Measurements from ENCODE around the gene OGFR. TPM values are rescaled to one million over a fixed set of nuclear protein-coding genes. Genes with fewer than 3 reads are reported as not detected.

The OGFR gene
- total RNA-seq, 1 donor from 2014 or later: 50.8 TPM

DNA sequence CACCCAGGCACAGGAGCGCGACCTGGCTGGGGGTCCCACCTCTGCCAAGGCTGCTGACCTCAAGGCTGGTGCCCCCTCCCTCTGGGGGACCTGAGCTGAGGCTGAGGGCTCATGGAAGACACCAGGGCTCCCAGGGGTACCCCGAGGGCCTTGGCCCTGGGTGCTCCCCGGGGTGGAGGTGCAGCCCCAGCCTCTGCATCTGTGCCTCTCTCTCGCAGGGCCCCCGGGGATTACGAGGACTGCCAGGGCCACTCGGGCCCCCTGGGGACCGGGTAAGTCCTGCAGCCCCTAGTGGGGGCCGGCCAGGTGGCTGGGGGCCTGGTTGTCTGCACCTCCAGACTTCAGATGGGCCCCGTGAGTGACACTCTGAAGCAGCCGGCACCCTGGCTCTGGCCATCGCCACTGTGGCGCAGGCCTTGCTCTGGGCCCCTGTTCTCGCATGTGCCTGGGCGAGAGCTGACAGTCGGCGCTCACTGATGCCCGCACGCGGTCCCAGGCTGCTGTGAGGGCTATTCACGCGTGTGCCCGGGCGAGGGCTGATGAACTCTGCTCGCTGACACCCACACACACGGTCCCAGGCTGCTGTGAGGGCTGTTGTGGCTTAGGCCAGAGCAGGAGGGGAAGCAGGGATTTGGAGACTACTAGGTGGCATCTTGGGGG is 21.5 kb downstream of the OGFR start:
- DNase-seq (ENCODE audit: low spot score): no peak

DNA sequence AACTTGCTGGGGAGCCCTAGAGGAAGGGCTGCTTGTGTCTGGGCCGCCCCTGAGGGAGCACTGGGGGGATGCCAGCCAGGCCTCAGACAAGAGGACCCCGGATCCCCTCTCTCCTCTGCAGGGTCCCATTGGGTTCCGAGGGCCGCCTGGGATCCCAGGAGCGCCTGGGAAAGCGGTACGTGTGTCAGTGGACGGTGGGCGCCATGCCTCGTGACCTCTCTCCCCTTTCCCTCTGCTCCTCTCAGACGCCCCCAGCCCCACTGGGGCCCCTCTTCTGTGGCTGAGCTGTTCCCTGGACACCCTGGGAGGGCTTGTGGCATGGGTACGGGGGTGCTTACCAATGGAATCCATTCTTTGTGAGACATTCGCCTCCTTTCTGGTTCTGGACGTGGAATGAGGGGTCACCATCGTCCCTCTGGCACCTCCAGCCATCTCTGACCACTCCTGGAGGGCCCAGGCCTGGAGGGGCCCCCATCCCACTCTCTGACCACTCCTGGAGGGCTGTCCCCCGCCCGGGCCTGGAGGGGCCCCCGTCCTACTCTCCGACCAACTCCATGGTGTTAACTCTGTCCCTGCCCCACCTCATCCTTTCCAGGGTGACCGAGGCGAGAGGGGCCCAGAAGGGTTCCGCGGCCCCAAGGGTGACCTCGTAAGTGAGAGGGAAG is 22.1 kb downstream of the OGFR start:
- no peak for DNase-seq (ENCODE audit: low spot score)

DNA sequence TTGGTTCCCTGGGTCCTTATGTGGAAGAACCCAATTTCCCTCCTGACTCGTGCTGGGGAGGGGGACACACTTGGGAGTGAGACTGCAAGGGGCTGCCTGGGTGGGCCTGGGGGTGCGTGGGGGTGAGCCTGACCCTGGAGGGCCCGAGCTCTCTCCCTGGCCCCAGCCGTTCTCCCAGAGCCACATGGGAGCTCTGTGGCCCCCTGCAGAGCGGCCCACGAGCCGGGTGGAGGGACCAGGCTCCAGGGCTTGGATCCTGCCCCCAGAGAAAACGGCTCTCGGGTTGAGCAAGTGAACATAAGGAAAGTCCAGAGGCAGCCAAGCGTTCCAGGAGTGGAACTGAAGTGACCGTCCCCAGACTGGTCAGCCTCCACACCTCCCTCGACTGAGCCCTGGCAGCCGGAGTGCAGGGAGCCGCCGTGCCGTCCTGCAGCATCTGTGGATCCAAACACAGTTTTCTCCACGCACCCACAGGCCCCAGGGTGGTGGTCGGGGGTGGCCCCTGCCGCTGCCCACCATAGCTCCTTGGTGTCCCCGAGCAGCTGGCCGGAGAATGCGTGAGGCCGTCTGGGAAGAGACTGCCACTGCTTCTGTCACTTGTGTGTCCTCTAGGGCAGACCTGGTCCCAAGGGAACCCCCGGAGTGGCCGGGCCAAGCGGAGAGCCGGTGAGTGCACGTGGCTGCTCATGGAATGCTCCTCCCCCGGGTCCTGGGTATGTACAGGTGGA is 22.8 kb downstream of the OGFR start:
- DNase-seq (ENCODE audit: low spot score): no peak

DNA sequence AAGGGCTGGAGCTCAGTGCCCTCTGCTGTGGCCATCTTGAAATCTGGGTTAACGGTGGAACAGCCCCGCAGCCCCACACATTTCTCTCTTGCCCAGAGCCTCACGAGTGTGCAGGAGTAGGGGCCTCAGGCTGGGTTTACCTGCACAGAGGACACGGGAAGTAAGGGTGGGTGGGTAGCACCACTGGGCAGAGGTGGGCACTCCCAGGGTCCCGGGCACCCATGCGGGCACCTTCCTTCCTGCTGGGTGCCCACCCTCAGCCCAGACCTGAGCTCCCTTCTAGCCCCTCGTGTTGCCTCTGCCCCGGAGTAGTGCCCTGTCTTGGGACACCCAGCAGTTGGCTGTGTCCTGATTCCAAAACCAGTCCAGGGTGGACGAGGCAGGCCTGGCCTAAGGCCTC is 23.4 kb downstream of the OGFR start:
- DNase-seq (ENCODE audit: low spot score): no peak

DNA sequence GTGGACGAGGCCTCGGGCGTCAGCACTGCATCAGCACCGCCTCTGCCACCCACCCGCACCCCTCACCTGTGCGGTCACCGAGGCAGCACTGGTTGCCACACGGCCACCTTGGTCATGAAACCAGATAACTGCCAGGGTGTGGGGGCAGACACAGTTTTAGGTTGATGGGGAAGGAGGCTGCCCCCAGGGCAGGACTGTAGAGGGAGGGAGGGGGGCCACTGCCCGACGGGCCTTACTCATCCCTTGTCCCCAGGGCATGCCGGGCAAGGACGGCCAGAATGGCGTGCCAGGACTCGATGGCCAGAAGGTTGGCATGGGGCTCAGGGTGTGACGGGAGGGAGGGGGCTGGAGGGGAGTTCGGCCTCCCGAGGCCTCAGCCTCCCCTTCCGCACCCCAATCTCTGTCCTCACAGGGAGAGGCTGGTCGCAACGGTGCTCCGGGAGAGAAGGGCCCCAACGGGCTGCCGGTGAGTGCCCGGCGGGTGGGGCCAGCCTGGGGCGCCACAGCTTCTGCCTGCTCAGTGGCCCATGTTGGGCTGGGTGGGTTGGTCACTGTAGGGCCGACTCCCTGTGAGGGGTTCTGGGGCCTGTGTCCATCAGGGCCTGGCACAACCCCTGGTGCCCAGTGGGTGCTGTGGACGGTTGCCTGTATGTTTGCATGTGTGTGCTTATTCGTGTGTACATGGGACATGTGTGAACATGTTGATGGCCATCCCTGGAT is 24.0 kb downstream of the OGFR start:
- DNase-seq (ENCODE audit: low spot score): no peak

DNA sequence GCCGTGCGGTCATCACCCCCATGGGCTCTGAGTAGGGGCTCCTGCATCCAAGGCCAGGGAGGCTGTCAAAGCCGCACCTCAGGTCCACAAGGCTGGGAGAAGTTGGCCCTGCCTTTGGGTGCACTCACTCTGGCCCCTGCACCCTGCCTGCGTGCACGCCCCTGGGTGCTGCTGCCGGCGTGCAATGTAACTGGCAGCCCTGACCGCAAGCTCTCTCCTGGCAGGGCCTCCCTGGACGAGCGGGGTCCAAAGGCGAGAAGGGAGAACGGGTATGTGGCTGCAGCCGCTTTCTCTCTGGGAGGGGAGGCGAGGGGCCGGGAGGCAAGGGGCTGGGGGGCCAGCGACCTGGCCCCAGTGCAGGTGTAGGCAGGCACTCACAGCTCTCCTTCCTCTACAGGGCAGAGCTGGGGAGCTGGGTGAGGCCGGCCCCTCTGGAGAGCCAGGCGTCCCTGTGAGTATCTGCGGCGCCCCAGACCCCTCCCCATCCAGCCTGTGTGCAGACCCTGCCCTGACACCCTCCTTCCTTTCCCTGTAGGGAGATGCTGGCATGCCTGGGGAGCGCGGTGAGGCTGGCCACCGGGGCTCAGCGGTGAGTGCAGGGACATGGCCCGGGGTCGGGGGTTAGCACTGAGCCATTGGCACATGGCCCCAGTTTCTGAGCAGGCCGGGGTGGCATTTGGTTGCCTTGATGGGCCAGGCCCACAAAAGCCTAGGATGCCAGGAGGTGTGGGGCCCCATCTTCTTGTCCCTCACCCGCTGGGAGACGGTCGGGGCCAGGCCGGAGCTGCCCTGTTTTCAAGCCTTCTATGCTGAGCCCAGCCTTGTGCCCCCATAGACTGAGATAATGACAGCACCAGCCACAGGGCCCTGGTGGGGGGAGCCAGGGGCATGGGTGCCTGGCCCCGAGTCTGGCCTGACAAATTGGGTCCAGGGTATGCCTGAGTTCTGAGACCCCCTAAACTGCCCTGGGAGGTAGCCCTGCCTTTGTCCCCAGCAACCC is 24.9 kb downstream of the OGFR start:
- DNase-seq (ENCODE audit: low spot score): no peak

DNA sequence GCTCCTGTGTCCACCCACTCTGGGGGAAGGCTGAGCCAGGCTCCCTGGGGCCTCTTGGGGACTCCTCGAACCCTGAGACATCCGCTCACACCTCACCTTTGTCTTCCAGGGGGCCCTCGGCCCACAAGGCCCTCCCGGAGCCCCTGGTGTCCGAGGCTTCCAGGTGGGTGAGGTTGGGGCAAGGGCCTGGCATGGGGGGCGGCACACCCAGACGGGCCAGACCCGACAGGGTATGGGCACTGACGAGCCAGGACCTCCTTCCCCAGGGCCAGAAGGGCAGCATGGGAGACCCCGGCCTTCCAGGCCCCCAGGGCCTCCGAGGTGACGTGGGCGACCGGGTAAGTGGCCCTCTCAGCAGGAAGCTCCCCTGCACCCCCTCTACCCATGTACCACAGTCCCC is 25.6 kb downstream of the OGFR start:
- no peak for DNase-seq (ENCODE audit: low spot score)

DNA sequence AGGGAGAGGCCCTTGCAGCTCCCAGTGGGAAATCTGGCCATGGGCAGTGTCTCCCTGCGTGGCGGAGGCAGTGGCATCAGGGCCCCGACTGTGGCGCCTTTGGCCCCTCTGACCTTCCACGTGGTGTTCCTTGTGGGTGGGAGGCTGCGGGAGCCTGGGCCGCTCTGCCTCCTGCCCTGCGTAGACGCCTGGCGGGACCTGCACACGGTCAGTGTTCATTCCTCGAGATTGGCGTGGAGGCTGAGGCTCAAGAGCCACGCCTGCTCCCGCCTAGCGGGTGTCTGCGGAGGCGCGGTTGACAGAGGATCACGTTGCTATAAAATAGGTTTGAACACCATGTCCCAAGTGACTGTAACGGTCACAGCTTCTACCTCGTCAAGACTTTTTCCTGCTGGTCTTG is 26.2 kb downstream of the OGFR start:
- DNase-seq (ENCODE audit: low spot score): no peak

DNA sequence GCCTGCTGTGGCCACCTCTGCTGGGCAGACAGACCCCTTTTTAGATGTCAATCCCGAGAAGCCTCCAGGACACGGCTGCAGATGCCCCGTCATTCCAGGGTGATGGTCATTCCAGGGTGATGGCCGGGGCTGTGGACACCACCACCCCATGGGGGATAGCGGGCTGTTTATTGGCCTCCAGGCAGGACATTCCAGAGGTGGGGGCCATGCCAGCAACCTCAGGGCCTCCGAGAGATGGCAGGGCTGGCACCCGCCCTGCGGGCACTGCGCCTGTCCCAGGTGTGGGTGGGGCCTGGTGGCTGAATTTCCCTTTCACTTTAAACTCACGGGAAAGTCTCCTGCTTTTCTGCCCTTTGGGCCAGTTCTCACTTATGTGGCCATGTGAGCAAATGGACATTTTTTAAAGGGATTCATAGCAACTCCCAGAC is 26.7 kb downstream of the OGFR start:
- no peak for DNase-seq (ENCODE audit: low spot score)

DNA sequence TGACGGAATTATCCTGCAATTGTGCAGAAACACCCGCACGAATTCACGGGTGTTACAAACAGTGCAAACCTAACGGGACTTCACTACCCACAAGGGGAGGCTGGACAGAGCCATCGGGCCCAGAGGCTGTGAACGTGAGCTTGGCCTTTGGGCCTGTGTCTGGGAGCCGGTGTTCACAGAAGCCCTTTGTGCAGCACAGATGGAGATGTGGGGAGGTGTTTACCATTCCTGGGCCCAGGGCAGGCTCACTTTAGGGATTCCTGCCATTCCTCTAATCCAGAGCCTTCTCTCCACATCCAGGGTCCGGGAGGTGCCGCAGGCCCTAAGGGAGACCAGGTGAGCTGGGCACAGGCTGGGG is 27.2 kb downstream of the OGFR start:
- no peak for DNase-seq (ENCODE audit: low spot score)

DNA sequence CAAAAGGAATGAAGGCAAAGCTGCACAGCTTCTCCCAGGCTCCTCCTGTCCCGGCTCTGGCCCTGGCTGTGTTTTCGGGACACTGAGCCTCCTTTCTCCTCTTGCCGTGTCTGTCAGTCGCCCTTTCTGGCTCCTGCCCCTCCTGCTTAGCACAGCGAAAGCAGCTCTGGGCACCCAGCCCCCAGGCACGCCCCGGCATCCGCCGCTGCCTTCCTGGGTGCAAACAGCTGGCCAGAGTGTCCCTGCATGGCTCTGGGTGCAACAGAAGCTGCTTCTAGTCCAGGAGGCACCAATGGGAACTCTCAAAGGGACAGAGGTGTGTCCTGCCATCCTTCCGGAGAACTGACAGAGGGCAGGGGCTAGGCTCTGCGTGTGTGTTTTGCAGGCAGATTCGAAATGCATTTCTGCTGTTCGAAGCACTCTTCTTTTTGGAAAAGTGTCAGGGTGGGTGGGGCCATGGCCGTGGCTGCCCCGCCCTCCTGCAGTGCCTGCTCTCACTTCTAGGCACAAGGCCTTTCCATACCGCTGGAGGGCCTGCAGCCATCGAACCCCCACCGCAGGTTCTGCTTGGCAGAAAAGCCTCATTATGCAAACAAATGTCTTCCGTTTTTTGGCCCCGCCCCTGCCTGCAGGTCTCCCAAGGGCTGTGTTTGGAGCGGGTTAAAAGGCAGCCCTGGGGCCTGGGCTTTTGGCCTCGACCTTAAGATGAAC is 27.7 kb downstream of the OGFR start:
- DNase-seq (ENCODE audit: low spot score): peak; percentile 32

DNA sequence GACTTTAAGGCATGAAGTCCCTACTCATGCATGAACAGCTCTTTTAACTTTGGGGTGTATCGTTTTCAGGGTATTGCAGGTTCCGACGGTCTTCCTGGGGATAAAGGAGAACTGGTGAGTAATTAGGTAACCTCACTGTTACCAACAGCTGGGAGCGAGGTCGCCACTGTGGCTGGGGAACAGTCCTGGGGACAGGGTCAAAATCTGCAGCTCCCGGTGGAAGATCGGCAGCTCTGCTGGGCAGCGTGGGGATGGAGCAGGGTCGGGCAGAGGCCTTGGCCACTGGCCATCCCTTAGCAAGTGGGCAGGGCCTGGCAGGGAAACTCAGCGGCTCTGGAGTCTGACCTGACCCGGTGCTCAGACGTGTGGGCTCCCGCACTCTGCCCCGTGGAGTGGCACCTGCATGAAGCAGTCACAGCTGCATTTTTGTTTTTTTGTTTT is 28.3 kb downstream of the OGFR start:
- DNase-seq (ENCODE audit: low spot score): no peak

DNA sequence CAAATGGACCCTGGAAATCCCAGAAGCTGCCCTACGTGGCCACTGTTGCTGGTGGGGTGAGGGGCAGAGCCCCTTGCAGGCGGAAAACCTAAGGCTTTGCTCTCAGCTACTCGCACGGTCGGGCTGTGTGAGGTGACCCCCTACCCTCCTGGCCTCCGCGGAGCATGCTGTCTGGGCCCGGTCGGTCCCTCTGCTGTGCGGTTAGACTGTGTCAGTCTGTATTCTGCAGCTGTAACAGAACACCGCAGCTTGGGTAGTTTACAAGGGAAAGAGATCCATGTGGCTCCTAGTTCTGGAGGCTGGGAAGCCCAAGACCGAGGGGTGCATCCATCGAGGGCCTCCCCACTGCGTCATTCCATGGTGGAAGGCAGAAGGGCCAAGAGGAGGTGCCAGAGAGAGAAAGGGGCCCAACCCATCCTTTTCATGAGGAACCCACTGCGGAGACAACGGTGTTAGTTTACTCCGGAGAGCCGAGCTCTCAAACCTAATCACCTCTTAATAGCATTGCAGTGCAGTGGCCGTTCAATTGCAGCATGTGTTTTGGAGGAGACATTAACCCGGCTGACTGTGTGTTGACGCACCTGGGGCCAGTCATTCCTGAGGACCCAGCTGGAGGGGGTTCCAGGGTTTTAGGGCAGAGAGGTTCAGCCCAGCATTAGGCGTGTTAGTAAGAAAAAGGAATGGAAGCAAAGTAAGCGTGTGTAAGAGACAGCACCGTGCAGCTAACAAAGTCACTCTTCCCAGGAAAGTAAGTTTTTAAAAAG is 30.5 kb downstream of the OGFR start:
- DNase-seq (ENCODE audit: low spot score): no peak

DNA sequence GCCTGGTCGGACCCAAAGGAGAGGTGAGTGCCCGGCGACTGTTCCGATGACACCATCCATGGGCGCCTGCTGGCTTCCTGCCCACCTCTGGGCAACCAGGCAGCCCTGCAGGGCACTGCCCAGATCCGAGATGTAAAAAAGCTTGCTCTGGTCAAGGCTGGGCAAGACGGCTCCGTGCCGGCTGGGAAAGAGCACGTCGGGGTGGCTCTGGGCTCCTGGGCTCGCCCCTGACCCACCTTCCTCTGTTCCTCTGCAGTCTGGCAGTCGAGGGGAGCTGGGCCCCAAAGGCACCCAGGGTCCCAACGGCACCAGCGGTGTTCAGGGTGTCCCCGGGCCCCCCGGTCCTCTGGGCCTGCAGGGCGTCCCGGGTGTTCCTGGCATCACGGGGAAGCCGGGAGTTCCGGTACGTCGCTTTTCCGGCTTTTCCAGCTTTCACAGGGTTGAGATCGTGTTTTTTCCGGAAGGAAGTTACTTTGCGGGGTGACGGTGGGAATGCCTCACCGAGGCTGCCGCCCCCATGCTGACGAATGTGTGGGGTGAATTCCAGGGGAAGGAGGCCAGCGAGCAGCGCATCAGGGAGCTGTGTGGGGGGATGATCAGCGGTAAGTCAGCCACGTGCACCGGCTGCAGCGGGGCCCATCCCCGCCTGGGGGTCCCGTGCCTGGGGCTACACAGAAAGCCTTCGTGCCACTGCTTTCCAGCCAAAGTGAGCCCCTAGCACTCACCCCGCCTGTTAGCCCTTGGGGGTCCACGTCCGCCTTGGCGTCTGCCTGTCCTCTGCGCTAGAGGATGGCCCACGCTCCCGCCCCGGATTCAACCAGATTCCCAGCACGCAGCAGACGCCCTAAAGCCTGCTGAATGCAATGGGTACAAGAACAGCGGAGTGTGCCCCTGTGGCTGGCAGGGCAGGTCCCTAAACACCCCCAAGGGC is 31.6 kb downstream of the OGFR start:
- DNase-seq (ENCODE audit: low spot score): no peak

DNA sequence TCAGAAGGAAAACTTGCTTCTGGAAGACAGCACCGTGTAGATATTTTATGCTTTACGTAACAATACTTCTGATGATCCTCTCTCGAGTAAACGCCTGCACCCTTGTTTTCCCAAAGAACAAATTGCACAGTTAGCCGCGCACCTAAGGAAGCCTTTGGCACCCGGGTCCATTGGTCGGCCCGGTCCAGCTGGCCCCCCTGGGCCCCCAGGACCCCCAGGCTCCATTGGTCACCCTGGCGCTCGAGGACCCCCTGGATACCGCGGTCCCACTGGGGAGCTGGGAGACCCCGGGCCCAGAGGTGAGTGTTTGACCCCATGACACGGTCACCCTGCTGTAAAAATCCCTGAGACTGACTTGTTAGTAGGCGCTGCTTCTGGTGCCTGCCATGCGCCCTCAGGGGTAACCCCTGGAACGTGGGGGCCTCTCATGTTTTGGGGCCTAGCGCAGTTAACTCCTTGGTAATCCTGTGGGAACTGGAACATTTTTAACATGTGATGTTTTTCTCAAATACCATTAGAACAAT is 32.4 kb downstream of the OGFR start:
- DNase-seq (ENCODE audit: low spot score): no peak

DNA sequence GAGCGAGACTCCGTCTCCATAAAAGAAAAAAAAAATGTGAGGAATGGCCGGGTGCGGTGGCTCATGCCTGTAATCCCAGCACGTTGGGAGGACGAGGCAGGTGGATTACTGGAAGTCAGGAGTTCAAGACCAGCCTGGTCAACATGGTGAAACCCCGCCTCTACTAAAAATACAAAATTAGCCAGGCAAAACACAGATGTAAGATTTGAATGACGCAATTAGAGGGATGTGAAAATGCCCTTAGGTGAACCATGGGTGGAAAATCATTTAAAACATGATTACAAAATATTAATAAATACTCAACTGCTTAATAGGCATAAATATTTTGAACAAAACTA is 33.1 kb downstream of the OGFR start:
- no peak for DNase-seq (ENCODE audit: low spot score)

DNA sequence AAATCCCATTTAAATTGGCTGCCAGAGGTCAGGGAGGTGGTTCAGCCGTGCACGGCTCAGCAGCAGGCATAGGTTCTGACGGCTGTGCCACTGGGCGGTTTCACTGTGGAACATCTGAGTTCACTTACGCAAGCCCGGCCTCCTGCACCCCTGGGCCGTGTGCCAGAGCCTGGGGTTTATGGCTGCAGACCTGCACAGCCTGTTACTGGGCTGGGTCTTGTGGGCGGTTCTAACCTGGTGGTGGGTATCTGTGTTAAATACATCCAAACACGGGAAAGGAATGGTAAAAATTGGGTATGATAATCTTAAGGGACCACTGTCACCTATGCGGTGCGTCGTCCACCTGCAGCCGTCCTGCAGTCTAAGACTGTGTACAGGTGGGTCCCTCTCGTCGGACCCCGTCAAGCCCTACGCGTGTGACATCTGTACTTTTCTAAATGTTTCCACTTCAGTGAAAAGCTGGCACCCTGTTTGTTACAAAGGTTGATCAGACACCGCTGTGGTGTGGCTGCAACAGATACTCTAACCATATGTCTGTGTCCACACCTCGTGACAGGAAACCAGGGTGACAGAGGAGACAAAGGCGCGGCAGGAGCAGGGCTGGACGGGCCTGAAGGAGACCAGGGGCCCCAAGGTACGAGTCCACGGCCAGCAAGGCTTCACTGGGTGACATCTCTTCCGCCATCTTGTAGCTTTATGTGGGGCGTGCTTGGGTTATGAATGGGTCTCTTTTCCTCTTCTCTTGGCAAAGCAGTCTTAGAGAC is 33.7 kb downstream of the OGFR start:
- DNase-seq (ENCODE audit: low spot score): no peak

DNA sequence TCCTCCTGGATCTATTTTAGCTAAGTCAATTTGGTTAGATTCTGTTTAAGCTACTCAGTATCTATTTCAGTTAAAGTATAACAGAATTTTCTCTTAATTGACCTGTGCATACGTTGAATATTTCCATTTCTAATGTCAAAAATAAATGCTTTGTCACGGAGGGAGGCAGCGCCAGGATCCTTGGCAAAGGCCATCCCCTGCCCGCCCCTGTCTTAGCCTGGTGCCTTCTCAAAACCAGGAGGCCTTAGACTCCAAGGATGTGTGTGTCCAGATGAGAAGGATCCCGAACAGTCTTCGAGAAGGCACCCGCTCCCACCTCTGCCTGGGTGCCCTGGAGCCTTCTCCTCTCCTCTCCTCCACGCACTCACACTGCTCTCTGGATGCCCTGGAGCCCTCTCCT is 34.6 kb downstream of the OGFR start:
- DNase-seq (ENCODE audit: low spot score): no peak

All from mucosa of gallbladder (tissue), 1 donor.